NCI-H2171 (cell line): Measurements from ENCODE around the gene RAB7B.
"Not testable (repeated sequence)": the region's sequence is repeated elsewhere in the genome, so short reads cannot be mapped to it uniquely, and the experiment has no call there.

ENCODE experiments used
- DNase-seq: peaks from one replicate; lab custom pipeline; 2025; lab: John Stamatoyannopoulos, UW

RAB7B gene

DNA sequence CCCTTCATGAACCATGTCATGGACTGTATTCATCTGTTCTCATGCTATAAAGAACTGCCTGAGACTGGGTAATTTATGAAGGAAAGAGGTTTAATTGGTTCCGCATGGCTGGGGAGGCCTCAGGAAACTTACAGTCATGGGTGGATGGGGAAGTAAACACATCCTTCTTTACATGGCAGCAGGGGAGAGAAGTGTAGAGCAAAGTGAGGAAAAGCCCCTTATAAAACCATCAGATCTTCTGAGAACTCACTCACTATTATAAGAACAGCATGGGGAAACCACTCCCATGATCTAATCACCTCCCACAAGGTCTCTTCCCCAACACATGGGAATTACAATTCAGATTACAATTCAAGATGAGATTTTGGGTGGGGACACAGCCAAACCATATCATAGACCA, 6.6 kb downstream of the RAB7B start:
- DNase-seq, result not testable (repeated sequence)

- no peak for DNase-seq
Observed at GRCh38 chr1:205994346-205994745, 8.8 kb downstream of the RAB7B start.

- DNase-seq, result no peak
Observed at GRCh38 chr1:205993068-205993467, 10.1 kb downstream of the RAB7B start.

DNA sequence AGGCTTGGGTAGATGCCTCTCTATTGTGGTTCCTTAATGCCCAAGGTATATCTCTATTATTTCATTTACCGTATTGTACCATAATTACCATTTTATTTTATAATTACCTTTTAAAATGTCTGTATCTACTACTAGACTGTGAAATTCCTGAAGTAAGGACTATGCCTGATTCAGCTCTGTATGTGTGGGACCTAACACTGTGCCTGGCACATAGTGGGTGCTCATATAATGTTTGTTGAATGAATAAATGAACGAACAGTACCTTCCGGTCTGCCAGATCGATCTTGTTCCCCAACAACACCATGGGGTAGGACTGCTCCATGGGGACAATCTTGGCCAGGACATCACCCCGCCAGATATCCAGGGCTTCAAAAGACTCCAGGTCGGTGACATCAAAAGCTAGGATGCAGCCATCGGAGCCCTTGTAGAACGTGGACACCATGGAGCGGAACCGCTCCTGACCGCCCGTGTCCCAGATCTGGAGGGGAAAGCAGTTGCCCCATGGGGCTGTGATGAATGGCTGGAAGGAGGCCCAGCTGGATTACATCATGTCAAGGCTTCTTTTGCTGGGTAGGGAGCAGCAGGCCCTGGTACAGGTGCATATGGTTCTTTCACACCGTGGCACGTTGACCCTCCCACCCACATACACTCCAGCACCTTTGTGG, 10.8 kb downstream of the RAB7B start:
- no peak for DNase-seq

DNA sequence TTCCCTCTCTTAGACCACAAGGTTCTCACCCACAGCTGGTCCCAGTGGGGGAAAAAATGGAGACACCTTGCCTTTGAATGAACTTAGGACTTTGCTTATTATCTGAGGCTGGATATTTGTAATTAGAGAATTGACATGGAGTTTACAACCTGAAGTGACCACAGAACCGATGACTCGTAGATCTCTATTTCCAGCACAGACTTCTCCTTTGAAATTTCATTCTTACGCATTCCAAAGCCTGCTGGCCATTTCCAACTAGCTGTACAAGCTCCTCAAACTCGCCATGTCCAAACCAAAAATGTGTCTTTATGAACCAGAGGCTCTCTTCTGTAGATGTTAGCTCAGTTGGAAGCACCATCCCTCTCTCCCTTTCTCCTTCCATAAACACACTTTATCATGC, 12.0 kb downstream of the RAB7B start:
- no peak for DNase-seq

DNA sequence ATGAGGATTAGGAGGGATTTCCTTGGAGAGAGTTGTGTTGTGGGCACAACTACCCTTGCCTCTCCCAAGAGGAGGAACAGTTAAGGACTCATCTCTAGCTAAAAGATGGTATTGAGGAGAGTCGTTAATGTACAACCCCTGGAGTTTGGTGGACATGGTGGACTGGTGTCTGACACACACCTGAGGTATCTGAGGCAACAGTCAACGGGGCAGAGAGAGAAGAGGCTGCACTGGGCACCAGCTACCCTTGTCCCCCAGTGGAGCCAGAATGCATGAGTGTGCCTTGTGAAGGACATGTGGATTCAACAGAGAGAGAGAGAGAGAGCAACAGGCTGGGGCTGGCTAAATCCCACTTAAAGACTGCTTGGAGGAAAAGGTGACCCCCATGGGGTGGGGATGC, 13.0 kb downstream of the RAB7B start:
- no peak for DNase-seq

DNA sequence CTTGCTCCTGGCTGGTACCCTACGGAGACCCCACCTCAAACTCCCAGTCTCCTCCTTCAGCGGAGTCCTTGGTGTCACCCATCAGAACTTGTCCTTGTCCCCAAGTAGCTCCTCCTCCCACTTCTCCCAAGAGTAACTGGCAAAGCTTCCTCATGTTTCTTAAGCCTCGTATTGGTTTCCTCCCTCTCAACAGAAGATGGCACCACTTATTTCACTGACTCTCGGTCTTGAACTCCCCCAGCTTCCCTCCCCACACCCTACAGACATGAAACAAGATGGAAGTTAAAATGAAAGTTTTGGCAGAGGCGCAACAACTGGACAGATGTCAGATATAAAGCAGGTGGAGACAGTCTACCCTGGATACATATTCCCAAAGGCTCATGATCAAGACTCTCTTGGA, 13.4 kb downstream of the RAB7B start:
- DNase-seq, result no peak

DNA sequence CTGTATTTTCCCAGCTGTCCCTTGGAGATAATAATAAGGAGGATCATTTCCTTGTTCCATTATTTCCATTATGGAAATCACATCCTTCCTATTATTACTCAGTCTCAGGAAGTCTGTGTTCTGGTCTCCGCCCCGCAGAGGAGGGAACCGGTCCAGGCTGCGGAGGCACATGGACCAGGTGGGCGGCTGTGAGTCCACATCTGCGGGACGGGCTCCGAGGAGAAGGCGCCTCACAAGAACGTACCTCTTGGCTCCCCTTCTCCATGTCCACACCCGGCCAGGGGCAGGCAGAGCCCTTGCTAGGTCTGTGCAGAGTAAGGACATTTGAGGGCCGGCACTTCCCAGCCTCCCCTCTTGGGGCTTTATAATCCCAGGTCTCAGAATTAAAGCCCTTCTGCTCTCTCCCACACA, 14.6 kb downstream of the RAB7B start:
- DNase-seq, result no peak

DNA sequence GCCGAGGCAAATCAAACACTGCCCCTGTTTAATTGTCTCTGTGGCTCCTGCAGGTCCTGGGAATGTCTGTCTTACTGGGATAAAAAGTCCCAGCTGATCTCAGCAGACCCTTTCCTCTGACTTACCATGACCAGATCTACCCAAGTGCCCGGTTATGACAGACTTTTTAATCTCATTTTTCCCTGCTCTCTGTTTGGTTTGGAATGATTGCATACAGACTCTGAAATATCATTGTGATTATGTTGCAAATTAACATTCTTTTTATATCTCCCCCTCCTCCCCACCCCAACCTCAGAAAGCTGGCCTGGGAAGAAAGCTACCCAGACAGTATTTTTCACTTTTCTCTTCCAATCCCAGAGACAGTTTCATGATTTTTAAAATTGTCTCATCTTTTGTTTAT, 16.3 kb downstream of the RAB7B start:
- DNase-seq, result no peak

DNA sequence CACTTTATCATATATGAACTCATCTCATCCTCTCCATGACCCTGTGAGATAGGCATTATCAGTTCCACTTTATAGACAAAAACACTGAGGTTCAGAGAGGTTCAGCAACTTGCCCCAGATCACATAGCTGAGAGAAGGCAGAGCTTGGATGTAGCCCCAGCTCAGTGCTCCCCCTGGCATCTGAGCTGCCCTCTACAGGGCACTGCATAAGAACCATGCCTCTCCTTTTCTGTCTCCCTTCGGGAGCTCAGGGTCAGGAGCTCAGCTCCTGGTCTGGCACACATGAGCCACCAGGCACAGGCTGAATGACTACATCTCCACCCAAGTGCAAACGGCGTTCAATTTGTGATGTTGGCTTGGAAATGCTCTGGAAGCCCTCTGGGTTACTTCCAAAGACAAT, 16.9 kb downstream of the RAB7B start:
- no peak for DNase-seq

DNA sequence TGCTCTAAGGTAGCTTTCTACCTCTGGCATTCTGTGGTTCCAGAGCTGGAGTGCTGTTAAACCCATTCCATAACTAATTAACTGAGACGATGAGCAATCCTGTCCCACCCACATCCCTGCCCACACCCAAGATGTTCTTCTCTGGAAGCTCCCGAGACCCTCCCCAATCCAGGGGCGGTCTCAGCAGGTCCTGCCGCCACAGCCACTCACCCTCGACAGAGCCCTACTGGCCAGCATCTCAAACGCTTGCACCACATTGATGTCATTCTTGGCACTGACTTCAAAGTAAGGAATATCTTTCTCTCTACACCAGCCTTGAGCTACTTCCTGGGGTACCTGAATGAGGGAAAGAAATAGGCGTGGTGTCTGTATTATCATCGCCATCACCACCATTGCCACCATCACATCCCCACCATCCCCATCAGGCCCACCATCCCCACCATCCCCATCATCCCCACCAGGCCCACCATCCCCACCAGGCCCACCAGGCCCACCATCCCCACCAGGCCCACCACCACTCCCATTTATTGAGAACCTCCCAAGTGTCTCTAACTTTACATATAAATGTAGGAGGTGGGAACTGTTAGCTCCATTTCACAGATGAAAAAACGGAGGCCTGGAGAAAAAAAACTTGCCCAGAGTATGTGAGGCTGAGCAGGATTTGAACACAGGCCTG, 17.7 kb downstream of the RAB7B start:
- DNase-seq, result no peak

DNA sequence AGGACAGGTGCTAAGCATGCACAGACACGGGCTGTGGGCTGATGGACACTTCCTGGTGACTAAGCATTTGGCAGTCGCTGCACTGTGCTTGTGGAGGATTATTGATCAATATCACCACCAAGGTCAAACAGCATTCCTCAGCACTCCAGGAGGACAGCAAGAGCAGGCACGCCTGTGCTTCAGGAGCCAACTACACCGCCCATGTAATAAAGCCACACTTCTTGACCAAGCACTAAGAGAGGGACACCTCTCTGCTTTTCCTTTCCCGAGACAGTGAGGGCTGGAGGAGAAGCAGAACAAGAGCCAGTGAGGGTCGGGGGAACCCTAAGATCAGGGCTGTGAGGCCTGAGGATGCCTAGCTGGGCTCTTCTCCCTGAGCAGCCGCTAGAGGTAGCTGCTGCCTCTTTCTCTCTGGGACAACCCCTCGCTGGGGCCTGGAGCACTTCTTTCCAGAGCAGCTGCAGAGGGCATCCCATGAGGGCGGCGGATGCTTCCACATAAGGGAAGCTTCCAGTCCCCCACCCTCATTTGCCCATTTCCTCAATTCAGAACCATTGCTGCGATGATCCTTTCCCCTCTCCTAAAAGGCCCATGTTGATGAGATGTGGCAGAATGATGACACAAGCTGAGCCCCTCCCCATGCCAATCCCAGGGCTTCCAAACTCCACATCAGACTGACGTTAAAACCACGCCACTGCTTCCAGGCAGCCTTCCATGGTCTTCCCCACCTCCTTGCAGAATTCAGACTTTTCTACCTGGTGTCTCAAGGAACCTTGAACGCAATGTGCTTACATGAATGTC, 19.1 kb downstream of the RAB7B start:
- no peak for DNase-seq

DNA sequence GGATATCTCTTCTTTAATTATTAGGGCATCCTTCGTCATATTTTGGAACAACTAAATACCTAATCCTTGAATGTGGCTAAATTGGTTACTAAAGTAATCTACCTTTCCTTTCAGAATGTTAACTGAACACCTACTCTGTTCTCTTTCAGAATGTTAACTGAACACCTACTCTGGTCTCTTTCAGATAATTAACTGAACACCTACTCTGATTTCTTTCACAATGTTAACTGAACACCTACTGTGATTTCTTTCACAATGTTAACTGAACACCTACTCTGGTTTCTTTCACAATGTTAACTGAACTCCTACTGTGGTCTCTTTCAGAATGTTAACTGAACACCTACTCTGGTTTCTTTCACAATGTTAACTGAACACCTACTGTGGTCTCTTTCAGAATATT, 21.9 kb downstream of the RAB7B start:
- DNase-seq, result no peak

- DNase-seq, result no peak
Observed at GRCh38 chr1:205980237-205980870, 22.8 kb downstream of the RAB7B start.

DNA sequence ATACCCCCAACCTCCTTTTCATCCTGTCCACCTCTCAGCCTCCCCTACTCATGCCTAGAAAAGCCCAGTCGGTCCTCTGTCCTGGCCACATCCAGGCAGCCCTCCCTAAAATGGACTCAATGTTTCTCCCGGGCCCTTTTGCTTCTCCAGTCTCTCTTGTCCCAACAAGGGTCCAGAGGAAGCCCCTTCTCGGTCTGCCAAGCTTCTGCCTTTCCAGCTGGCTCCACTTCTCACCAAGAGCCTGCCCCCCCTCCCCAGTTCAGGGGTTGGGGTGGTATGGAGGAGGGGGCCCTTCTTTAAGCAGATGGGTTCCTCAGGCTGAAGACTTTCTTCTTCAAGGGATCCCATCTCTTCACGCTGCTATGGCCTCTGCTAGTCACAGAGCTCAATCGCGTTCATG, 23.9 kb downstream of the RAB7B start:
- DNase-seq, result no peak

DNA sequence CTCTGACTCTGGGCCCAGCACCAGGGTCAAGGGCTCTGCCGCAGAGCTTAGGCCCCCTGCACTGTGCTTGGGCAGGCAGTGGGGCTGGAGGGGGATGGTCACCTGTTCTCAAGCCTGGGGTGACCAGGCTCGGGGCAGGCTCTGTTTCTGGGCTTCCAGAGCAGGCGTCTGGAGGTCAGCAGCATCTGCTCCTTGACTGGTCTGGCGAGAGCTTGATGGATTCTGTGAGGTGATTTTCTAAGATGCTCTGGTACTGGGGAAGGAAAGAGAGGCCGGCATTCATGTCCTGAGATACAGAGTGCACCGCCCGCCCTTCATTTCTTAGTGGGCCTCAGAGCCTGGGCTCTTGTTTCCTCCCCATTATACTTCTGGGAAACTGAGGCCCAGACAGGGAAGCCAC, 24.5 kb downstream of the RAB7B start:
- no peak for DNase-seq

- DNase-seq, result peak; percentile 81
Observed at GRCh38 chr1:205977402-205978014, 25.7 kb downstream of the RAB7B start.

DNA sequence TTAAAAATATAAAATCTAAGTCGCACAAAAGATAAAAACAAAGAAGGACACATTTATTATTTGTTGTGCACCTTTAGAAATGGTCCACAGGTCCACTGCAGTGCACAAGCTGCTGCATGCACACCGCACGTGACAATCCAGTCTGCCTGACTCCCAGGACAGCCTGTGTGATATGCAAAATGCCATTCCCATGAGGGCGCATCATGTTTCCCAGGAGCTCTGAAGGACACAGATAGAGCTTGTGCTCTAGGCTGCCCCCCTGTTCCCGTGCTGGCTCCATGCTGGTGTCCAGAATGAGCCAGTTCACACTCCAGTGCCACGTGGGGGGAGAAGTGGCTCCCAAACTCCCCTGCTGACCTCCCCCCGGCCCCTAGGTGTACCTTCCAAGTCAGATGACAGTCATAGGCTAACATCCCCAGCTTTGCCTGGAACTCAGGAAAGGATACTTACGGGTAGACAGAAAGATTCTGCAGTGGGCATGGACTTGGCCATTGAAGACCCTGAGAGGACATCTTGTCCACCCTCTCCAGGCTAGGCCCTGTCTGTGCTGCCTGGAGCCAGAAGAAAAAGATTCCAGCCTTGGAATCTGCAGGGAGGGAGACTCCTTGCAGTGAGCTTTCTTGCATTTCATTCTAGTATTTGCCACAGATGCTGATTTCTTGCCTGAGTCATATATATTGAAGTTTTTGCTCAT, 26.3 kb downstream of the RAB7B start:
- DNase-seq, result peak; percentile 78

GRCh38 chr1:205976036-205976435, 27.2 kb downstream of the RAB7B start:
- DNase-seq, result no peak

DNA sequence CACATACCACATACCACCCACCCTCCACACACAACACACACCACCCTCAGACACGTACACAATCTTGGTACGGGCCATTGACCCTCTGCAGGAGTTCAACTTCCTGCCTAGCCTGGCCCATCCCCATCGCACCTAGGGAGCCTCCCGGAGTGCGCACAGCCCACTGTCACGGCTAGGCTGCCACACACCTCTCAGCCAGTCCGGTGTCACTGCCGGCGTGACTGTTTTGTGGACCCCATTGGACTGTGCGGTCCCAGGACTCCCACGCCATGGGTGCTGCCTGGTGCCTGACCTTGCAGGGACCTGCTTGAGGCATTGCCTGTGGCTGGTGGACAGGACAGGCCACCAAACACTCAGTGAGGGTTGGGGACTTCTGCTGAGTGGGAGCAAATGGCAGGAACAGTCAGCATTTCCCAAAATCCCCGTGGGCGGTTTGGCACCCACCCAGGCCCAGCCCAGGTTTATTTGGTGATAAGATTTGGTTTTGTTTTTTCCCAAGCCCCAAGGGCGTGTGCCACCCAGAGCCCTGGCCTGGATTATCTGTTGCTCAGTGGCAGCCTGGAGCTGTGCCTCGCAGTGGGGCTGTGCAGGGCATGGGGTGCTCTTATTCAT, 27.7 kb downstream of the RAB7B start:
- no peak for DNase-seq

GRCh38 chr1:205974712-205975111, 28.5 kb downstream of the RAB7B start:
- DNase-seq, result no peak
